ENCODE results near the gene BEST2.
"Not testable (repeated sequence)": the region's sequence is repeated elsewhere in the genome, so short reads cannot be mapped to it uniquely, and the experiment has no call there.

Gene BEST2

GRCh38 chr19:12723381-12723640, 28.3 kb upstream of the BEST2 start:
- Histone ChIP-seq H3K23ac (ENCODE audit: low read length in 2 of 2) (peak overlapping the region in 1 of 2 experiments; percentile 49), H2BK120ac (ENCODE audit: low read depth, low read length) (no peak overlapping the region), H3K4me3 (ENCODE audit: insufficient read depth in 1 of 2, low read depth in 1 of 2, low read length in 2 of 2) (peak overlapping the region; percentile 53 to 95), H3K36me3 (ENCODE audit: control insufficient read depth in 1 of 2, insufficient read depth in 2 of 2, low read depth in 1 of 2, low read length in 2 of 2) (peaks cover 22 to 28% of the 10 kb centered on the region in 2 experiments), H3K27ac (ENCODE audit: low read length, poor library complexity, severe bottlenecking) (peak overlapping the region; percentile 65), H3K18ac (ENCODE audit: low read depth in 1 of 2, low read length in 2 of 2) (peak overlapping the region; percentile 9 to 82), H3K79me1 (replicated peaks; ENCODE audit: low read length, poor library complexity, severe bottlenecking) (peaks cover 11% of the 10 kb centered on the region), H3K9ac (ENCODE audit: low read length) (peak overlapping the region; percentile 91), H3K9me3 (ENCODE audit: control insufficient read depth, low read length) (no peaks in the 10 kb centered on the region), H2BK5ac (ENCODE audit: low read depth, low read length, poor library complexity, severe bottlenecking) (no peak overlapping the region), H3K14ac (ENCODE audit: low read length in 2 of 2) (peak overlapping the region in 1 of 2 experiments; percentile 96), H3K4ac (ENCODE audit: low read depth in 1 of 2, low read length in 2 of 2) (peak overlapping the region; percentile 49 to 62), H4K8ac (ENCODE audit: low read length) (no peak overlapping the region), H3K4me1 (ENCODE audit: control insufficient read depth, insufficient read depth, low read depth, low read length) (peaks cover 16% of the 10 kb centered on the region), H2AFZ (ENCODE audit: low read depth, low read length) (peak overlapping the region; percentile 21), H3K27me3 (ENCODE audit: control insufficient read depth in 1 of 2, insufficient read depth in 1 of 2, low read length in 2 of 2) (no peaks in the 10 kb centered on the region), H2AK5ac (ENCODE audit: low read length, severe bottlenecking) (peak overlapping the region; percentile 42), H3K4me2 (ENCODE audit: low read length, poor library complexity, severe bottlenecking) (peak overlapping the region; percentile 83), H2BK12ac (ENCODE audit: low read length in 2 of 2) (peak overlapping the region in 1 of 2 experiments; percentile 10), H2BK15ac (ENCODE audit: low read depth, poor library complexity, severe bottlenecking) (no peak overlapping the region), H4K91ac (ENCODE audit: low read length) (no peak overlapping the region)
- WGBS: 0% methylated on average over 7 of the region's 7 CpGs
- DNase-seq: no peak

GRCh38 chr19:12723641-12724426, 27.8 kb upstream of the BEST2 start, which contains the start of gene TNPO2:
TSS of gene TNPO2 (minus strand) at chr19:12723932. CDS start at chr19:12720977, 2,955 bp downstream.
- H4K91ac ChIP-seq (ENCODE audit: low read length): no peak within 1 kb of the TSS
- H3K9ac ChIP-seq (ENCODE audit: low read length): peak within 1 kb of the TSS; percentile 91
- H3K23ac ChIP-seq (ENCODE audit: low read length in 2 of 2): peak within 1 kb of the TSS in 1 of 2 experiments; percentile 49
- peak within 1 kb of the TSS; percentile 9 to 97 for H3K18ac ChIP-seq (ENCODE audit: low read depth in 1 of 2, low read length in 2 of 2)
- H3K9me3 ChIP-seq (ENCODE audit: control insufficient read depth, low read length): no peaks in the 10 kb centered on the region
- H2AFZ ChIP-seq (ENCODE audit: low read depth, low read length): peak within 1 kb of the TSS; percentile 61
- peak within 1 kb of the TSS in 1 of 2 experiments; percentile 83 for H2BK12ac ChIP-seq (ENCODE audit: low read length in 2 of 2)
- 6% methylated on average over 28 of the region's 28 CpGs for WGBS
- H2AK5ac ChIP-seq (ENCODE audit: low read length, severe bottlenecking): peak within 1 kb of the TSS; percentile 42
- peak within 1 kb of the TSS; percentile 49 to 79 for H3K4ac ChIP-seq (ENCODE audit: low read depth in 1 of 2, low read length in 2 of 2)
- H3K14ac ChIP-seq (ENCODE audit: low read length in 2 of 2): peak within 1 kb of the TSS in 1 of 2 experiments; percentile 96
- peak; percentile 78 for DNase-seq
- H3K27me3 ChIP-seq (ENCODE audit: control insufficient read depth in 1 of 2, insufficient read depth in 1 of 2, low read length in 2 of 2): no peaks in the 10 kb centered on the region
- peak within 1 kb of the TSS; percentile 21 for H2BK120ac ChIP-seq (ENCODE audit: low read depth, low read length)
- H3K4me2 ChIP-seq (ENCODE audit: low read length, poor library complexity, severe bottlenecking): peak within 1 kb of the TSS; percentile 83
- H4K8ac ChIP-seq (ENCODE audit: low read length): peak within 1 kb of the TSS; percentile 73
- H2BK5ac ChIP-seq (ENCODE audit: low read depth, low read length, poor library complexity, severe bottlenecking): no peak within 1 kb of the TSS
- H3K4me1 ChIP-seq (ENCODE audit: control insufficient read depth, insufficient read depth, low read depth, low read length): peaks cover 16% of the 10 kb centered on the region
- H3K27ac ChIP-seq (ENCODE audit: low read length, poor library complexity, severe bottlenecking): peak within 1 kb of the TSS; percentile 65
- H3K79me1 ChIP-seq (replicated peaks; ENCODE audit: low read length, poor library complexity, severe bottlenecking): peaks cover 15% of the 10 kb centered on the region
- peak within 1 kb of the TSS; percentile 55 to 95 for H3K4me3 ChIP-seq (ENCODE audit: insufficient read depth in 1 of 2, low read depth in 1 of 2, low read length in 2 of 2)
- H2BK15ac ChIP-seq (ENCODE audit: low read depth, poor library complexity, severe bottlenecking): no peak within 1 kb of the TSS
- H3K36me3 ChIP-seq (ENCODE audit: control insufficient read depth in 1 of 2, insufficient read depth in 2 of 2, low read depth in 1 of 2, low read length in 2 of 2): peaks cover 21 to 30% of the 10 kb centered on the region in 2 experiments

- not testable (repeated sequence) for H3K4ac ChIP-seq (ENCODE audit: low read depth in 1 of 2, low read length in 2 of 2); H3K4me1 ChIP-seq (ENCODE audit: control insufficient read depth, insufficient read depth, low read depth, low read length); H2BK12ac ChIP-seq (ENCODE audit: low read length in 2 of 2); H3K18ac ChIP-seq (ENCODE audit: low read depth in 1 of 2, low read length in 2 of 2); H3K27me3 ChIP-seq (ENCODE audit: control insufficient read depth in 1 of 2, insufficient read depth in 1 of 2, low read length in 2 of 2); H2AFZ ChIP-seq (ENCODE audit: low read depth, low read length); H2BK120ac ChIP-seq (ENCODE audit: low read depth, low read length); H3K9me3 ChIP-seq (ENCODE audit: control insufficient read depth, low read length); H3K4me2 ChIP-seq (ENCODE audit: low read length, poor library complexity, severe bottlenecking); H3K9ac ChIP-seq (ENCODE audit: low read length); H4K91ac ChIP-seq (ENCODE audit: low read length); H2BK5ac ChIP-seq (ENCODE audit: low read depth, low read length, poor library complexity, severe bottlenecking); H2AK5ac ChIP-seq (ENCODE audit: low read length, severe bottlenecking); H3K27ac ChIP-seq (ENCODE audit: low read length, poor library complexity, severe bottlenecking); H4K8ac ChIP-seq (ENCODE audit: low read length); DNase-seq; H3K23ac ChIP-seq (ENCODE audit: low read length in 2 of 2); H3K14ac ChIP-seq (ENCODE audit: low read length in 2 of 2); H2BK15ac ChIP-seq (ENCODE audit: low read depth, poor library complexity, severe bottlenecking); H3K4me3 ChIP-seq (ENCODE audit: insufficient read depth in 1 of 2, low read depth in 1 of 2, low read length in 2 of 2)
- 94% methylated on average over 10 of the region's 10 CpGs for WGBS
- Histone ChIP-seq H3K79me1 (replicated peaks; ENCODE audit: low read length, poor library complexity, severe bottlenecking) (peaks cover 23% of the 10 kb centered on the region), H3K36me3 (ENCODE audit: control insufficient read depth in 1 of 2, insufficient read depth in 2 of 2, low read depth in 1 of 2, low read length in 2 of 2) (peaks cover 33 to 41% of the 10 kb centered on the region in 2 experiments)
These were observed 26.0 kb upstream of the BEST2 start for GRCh38 chr19:12725612-12726011.

- Histone ChIP-seq H4K8ac (ENCODE audit: low read length) (no peak overlapping the region), H3K4me3 (ENCODE audit: insufficient read depth in 1 of 2, low read depth in 1 of 2, low read length in 2 of 2) (no peak overlapping the region), H3K27ac (ENCODE audit: low read length, poor library complexity, severe bottlenecking) (no peak overlapping the region), H3K4ac (ENCODE audit: low read depth in 1 of 2, low read length in 2 of 2) (no peak overlapping the region), H3K36me3 (ENCODE audit: control insufficient read depth in 1 of 2, insufficient read depth in 2 of 2, low read depth in 1 of 2, low read length in 2 of 2) (peaks cover 44 to 50% of the 10 kb centered on the region in 2 experiments), H2BK12ac (ENCODE audit: low read length in 2 of 2) (no peak overlapping the region), H3K79me1 (replicated peaks; ENCODE audit: low read length, poor library complexity, severe bottlenecking) (peaks cover 23% of the 10 kb centered on the region), H3K18ac (ENCODE audit: low read depth in 1 of 2, low read length in 2 of 2) (no peak overlapping the region), H3K27me3 (ENCODE audit: control insufficient read depth in 1 of 2, insufficient read depth in 1 of 2, low read length in 2 of 2) (no peaks in the 10 kb centered on the region), H2AK5ac (ENCODE audit: low read length, severe bottlenecking) (no peak overlapping the region), H3K23ac (ENCODE audit: low read length in 2 of 2) (no peak overlapping the region), H3K4me2 (ENCODE audit: low read length, poor library complexity, severe bottlenecking) (no peak overlapping the region), H4K91ac (ENCODE audit: low read length) (no peak overlapping the region), H2AFZ (ENCODE audit: low read depth, low read length) (no peak overlapping the region), H3K9ac (ENCODE audit: low read length) (no peak overlapping the region), H2BK120ac (ENCODE audit: low read depth, low read length) (no peak overlapping the region), H2BK5ac (ENCODE audit: low read depth, low read length, poor library complexity, severe bottlenecking) (no peak overlapping the region), H3K14ac (ENCODE audit: low read length in 2 of 2) (no peak overlapping the region), H3K9me3 (ENCODE audit: control insufficient read depth, low read length) (no peaks in the 10 kb centered on the region), H3K4me1 (ENCODE audit: control insufficient read depth, insufficient read depth, low read depth, low read length) (peaks cover 7% of the 10 kb centered on the region), H2BK15ac (ENCODE audit: low read depth, poor library complexity, severe bottlenecking) (no peak overlapping the region)
- DNase-seq: no peak
- WGBS: 100% methylated on average over 1 of the region's 2 CpGs
These were observed 24.6 kb upstream of the BEST2 start for GRCh38 chr19:12726988-12727316.

Measured in mesenchymal stem cell (in vitro differentiated cells and primary cell).